Testis (tissue), 3 donors: ENCODE measurements around the gene ZNF277. TPM values are rescaled to one million over a fixed set of nuclear protein-coding genes. Genes with fewer than 3 reads are reported as not detected.

Experiments used
- DNase-seq: peaks from one replicate; pipeline ENCODE4 v3.0.0-alpha.2; 2019
- H3K27ac ChIP-seq, 2 donors: fragments of 200-600 bp; sonication (generic); one replicate each; pipeline ENCODE4 v1.5.1; 2019
- H3K27me3 ChIP-seq: fragments of 200-600 bp; sonication (generic); one replicate; pipeline ENCODE4 v1.5.1; 2019
- H3K36me3 ChIP-seq: fragments of 200-600 bp; sonication (generic); one replicate; pipeline ENCODE4 v1.5.1; 2017; ENCODE audit warnings: low read depth; ENCODE audit errors: missing control alignments
- H3K4me1 ChIP-seq: fragments of 200-600 bp; sonication (generic); one replicate; pipeline ENCODE4 v1.5.1; 2019
- H3K4me3 ChIP-seq, 2 donors: fragments of 200-600 bp; sonication (generic); one replicate each; pipeline ENCODE4 v1.5.1; 2017 to 2019
- H3K9me3 ChIP-seq: fragments of 200-600 bp; sonication (generic); one replicate; pipeline ENCODE4 v1.5.1; 2017
- CTCF ChIP-seq, 3 experiments: fragments of 450-650 bp in 2 of 3; fragments of 200-600 bp in 1 of 3; sonication (generic) in 1 of 3; IDR thresholded peaks; one replicate each; pipeline ENCODE4 v1.5.1; 2016 to 2019; ENCODE audit warnings: antibody characterized with exemption in 3 of 3, mild to moderate bottlenecking in 2 of 3, moderate library complexity in 1 of 3
- POLR2A ChIP-seq: fragments of 450-650 bp; IDR thresholded peaks from one replicate; pipeline ENCODE4 v1.6.1; 2017; ENCODE audit warnings: antibody characterized with exemption, mild to moderate bottlenecking, moderate library complexity
- WGBS, 2 donors: methylation state at CpG; one replicate each; pipeline ENCODE4 v1.1.5; 2018; 5-methylcytosine and 5-hydroxymethylcytosine counted together
- intact Hi-C: fragments of 100-400 bp; cut with DNase I; formaldehyde crosslinking; loops from one replicate; pipeline ENCODE4 v1.15.1; 2023; ENCODE audit warnings: low total_unique reads
- polyA plus RNA-seq: library from polyadenylated mRNA; stranded (reverse); fragments of 350-450 nt; fragmentation: Illumina TruSeq; extraction: RNeasy Lipid Tissue Mini Kit (QIAGEN cat#74804); gene quantifications from one replicate; pipeline ENCODE4 v1.2.3, GENCODE V29; 2014; ENCODE audit warnings: low read depth, low replicate concordance; ENCODE audit not compliant: insufficient read depth
- total RNA-seq, 2 donors: library from RNA; depleted of rRNA; stranded (reverse); fragments of >200 nt; gene quantifications; one replicate each; pipeline ENCODE4 v1.2.3, GENCODE V29; 2016

ZNF277 gene
- total and polyA plus RNA-seq, 3 donors from 2014 or later, result 13.9 to 15.4 (median 14.6) TPM

GRCh38 chr7:112188257-112188656 is 18.2 kb upstream of the ZNF277 start:
- Histone ChIP-seq H3K9me3 (no peaks in the 10 kb centered on the region), H3K4me3 (no peak overlapping the region), H3K27ac (no peak overlapping the region), H3K27me3 (no peaks in the 10 kb centered on the region), H3K36me3 (no peaks in the 10 kb centered on the region), H3K4me1 (no peaks in the 10 kb centered on the region)
- TF ChIP-seq CTCF (IDR thresholded peaks at IDR 0.05), result no peak
- no peak for TF ChIP-seq POLR2A
- intact Hi-C loops, result no loop called here
- DNase-seq, result no peak
- 94 to 95% methylated on average over 3 of the region's 3 CpGs for WGBS, 2 donors

DNA sequence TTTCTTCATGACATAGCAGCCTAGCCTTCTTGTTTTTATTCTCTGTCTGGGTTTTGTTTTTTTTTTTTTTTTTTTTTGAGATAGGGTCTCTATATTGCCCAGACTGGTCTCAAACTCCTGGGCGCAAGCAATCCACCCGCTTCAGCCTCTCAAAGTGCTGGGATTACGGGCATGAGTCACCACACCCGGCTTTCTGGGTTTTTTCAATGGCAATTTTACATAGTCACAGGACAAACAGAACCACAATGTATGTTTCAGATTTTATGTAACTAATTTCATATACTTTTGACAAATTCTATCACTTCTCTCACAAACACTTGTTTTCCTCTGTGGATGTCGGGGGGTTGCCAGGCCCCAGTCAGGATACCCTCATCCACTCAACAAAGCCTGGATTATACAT is 16.8 kb upstream of the ZNF277 start:
- Histone ChIP-seq H3K36me3 (no peaks in the 10 kb centered on the region), H3K4me3 (no peak overlapping the region), H3K4me1 (no peaks in the 10 kb centered on the region), H3K9me3 (no peaks in the 10 kb centered on the region), H3K27ac (no peak overlapping the region), H3K27me3 (no peaks in the 10 kb centered on the region)
- intact Hi-C loops, result no loop called here
- 95 to 99% methylated on average over 5 of the region's 5 CpGs for WGBS, 2 donors
- TF ChIP-seq CTCF (IDR thresholded peaks at IDR 0.05) (no peak), POLR2A (no peak)
- DNase-seq, result no peak

DNA sequence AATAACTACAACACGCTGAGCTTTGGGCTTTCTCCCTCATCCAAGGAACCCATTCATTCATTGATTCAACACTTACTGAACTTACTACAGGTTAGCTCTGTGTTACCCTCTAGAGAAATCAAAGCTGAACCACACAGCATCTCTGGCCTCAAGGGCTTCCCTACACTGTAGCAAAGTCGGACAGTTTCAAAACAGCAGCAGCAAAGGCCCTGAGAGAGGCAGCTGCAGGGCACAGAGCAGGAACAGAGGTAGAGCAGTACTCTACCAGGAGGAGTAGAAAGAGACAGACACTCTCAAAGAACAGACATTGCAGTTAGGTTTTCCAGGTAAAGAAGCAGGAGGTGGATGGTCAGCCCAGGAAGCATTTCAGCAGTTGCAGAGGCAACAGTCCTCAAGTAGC is 16.4 kb upstream of the ZNF277 start:
- no peaks in the 10 kb centered on the region for H3K4me1 ChIP-seq
- no peaks in the 10 kb centered on the region for H3K36me3 ChIP-seq
- H3K27me3 ChIP-seq, result no peaks in the 10 kb centered on the region
- no peaks in the 10 kb centered on the region for H3K9me3 ChIP-seq
- TF ChIP-seq CTCF (IDR thresholded peaks at IDR 0.05), result no peak
- no peak for TF ChIP-seq POLR2A
- no peak for DNase-seq
- H3K4me3 ChIP-seq, result no peak overlapping the region
- intact Hi-C loops, result no loop called here
- 58 to 73% methylated on average over 2 of the region's 2 CpGs for WGBS, 2 donors
- no peak overlapping the region for H3K27ac ChIP-seq

DNA sequence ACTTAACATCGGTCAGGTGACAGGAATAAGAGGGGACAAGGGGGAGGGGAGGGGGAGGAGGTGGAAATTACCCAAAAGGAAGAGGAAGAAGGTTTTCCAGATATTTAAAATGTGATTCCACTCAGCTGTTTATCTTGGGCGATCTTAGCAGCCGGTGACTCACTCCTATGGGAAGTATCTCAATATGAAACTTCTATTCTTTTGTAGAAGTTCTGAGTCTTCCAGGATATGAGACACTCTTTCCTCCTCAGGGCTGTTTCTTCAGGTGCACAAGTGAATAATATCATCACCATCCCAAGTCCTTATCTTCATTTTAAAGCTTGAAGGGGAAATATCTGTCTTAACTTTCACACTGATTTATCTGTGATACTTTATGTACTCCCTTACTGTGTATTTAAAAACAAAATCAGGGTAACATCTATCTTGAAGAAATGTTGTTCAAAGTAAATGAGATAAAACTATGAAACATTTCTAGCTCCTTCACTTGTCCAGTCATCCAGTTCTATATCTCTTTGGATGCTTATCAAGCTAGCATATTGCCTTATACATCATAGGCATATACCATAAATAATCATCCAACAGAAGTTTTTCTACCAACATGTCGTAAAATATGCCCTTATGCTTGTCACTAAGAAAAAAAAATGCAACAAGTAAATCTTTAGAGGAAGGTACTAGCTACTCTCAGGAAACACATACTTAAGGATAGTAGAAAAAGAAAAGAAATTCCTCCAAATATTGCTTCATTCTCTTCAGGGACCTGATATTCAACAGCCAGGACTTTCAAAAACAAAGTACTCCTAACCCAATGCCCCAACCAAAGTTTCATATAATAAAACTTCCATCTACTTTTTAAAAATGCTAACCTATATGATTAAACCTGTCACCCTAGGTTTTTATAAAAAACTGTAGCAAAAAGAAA is 14.0 kb upstream of the ZNF277 start:
- no peak for DNase-seq
- Histone ChIP-seq H3K27ac (peak overlapping the region in 1 of 2 donors; percentile 23), H3K36me3 (no peaks in the 10 kb centered on the region), H3K9me3 (no peaks in the 10 kb centered on the region), H3K27me3 (no peaks in the 10 kb centered on the region), H3K4me1 (no peaks in the 10 kb centered on the region), H3K4me3 (no peak overlapping the region)
- intact Hi-C loops, result no loop called here
- TF ChIP-seq CTCF (IDR thresholded peaks at IDR 0.05) (no peak), POLR2A (no peak)
- 74 to 75% methylated on average over 4 of the region's 4 CpGs for WGBS, 2 donors
